ENCODE data around the gene RSKR.

Gene RSKR

GRCh38 chr17:28622186-28622585 is 8.2 kb upstream of the RSKR start:
- no peaks in the 10 kb centered on the region for H3F3A ChIP-seq (ENCODE audit: insufficient read depth)
- peaks cover 50% of the 10 kb centered on the region for H3K36me3 ChIP-seq (ENCODE audit: low read length)
- H3K4me3 ChIP-seq (ENCODE audit: insufficient read depth, low read length, poor library complexity, severe bottlenecking), result no peak overlapping the region
- H3K9me3 ChIP-seq (ENCODE audit: insufficient read depth, low read length), result no peaks in the 10 kb centered on the region
- TF ChIP-seq CTCF (IDR thresholded peaks at IDR 0.05; ENCODE audit: insufficient read depth, low read length, poor library complexity, severe bottlenecking), result no peak
- TF ChIP-seq EZH2phosphoT487 (conservative IDR thresholded peaks at IDR 0.05; ENCODE audit: low read length), result no peak
- H2AFZ ChIP-seq (ENCODE audit: low read depth, low read length, severe bottlenecking), result no peak overlapping the region
- H3K9ac ChIP-seq (ENCODE audit: low read length), result no peak overlapping the region
- H3K9me2 ChIP-seq (replicated peaks; ENCODE audit: insufficient read depth, low read length), result no peaks in the 10 kb centered on the region
- H4K20me1 ChIP-seq (ENCODE audit: low read depth, low read length), result no peaks in the 10 kb centered on the region
- H3K79me2 ChIP-seq (ENCODE audit: insufficient read depth, low read length), result no peaks in the 10 kb centered on the region; the same call in 1 of the 2 replicates
- H3K4me2 ChIP-seq (ENCODE audit: low read depth, low read length, poor library complexity, severe bottlenecking), result no peak overlapping the region
- H3K27ac ChIP-seq (ENCODE audit: low read depth, low read length), result no peak overlapping the region
- no peaks in the 10 kb centered on the region for H3K27me3 ChIP-seq (ENCODE audit: low read length)

- Histone ChIP-seq H3K4me2 (ENCODE audit: low read depth, low read length, poor library complexity, severe bottlenecking) (no peak overlapping the region), H3K9ac (ENCODE audit: low read length) (no peak overlapping the region), H2AFZ (ENCODE audit: low read depth, low read length, severe bottlenecking) (no peak overlapping the region), H3K9me3 (ENCODE audit: insufficient read depth, low read length) (no peaks in the 10 kb centered on the region), H3K27ac (ENCODE audit: low read depth, low read length) (no peak overlapping the region), H3K79me2 (ENCODE audit: insufficient read depth, low read length) (no peaks in the 10 kb centered on the region; the same call in 1 of the 2 replicates), H3K9me2 (replicated peaks; ENCODE audit: insufficient read depth, low read length) (no peaks in the 10 kb centered on the region), H3K36me3 (ENCODE audit: low read length) (peaks cover 60% of the 10 kb centered on the region), H3F3A (ENCODE audit: insufficient read depth) (no peaks in the 10 kb centered on the region), H3K27me3 (ENCODE audit: low read length) (no peaks in the 10 kb centered on the region), H3K4me3 (ENCODE audit: insufficient read depth, low read length, poor library complexity, severe bottlenecking) (no peak overlapping the region), H4K20me1 (ENCODE audit: low read depth, low read length) (no peaks in the 10 kb centered on the region)
- no peak for TF ChIP-seq EZH2phosphoT487 (conservative IDR thresholded peaks at IDR 0.05; ENCODE audit: low read length)
- TF ChIP-seq CTCF (IDR thresholded peaks at IDR 0.05; ENCODE audit: insufficient read depth, low read length, poor library complexity, severe bottlenecking), result no peak
Observed at GRCh38 chr17:28620010-28620409, 6.0 kb upstream of the RSKR start.

- peaks cover 63% of the 10 kb centered on the region for H3K36me3 ChIP-seq (ENCODE audit: low read length)
- no peaks in the 10 kb centered on the region for H3K9me2 ChIP-seq (replicated peaks; ENCODE audit: insufficient read depth, low read length)
- H3F3A ChIP-seq (ENCODE audit: insufficient read depth), result no peaks in the 10 kb centered on the region
- H3K4me3 ChIP-seq (ENCODE audit: insufficient read depth, low read length, poor library complexity, severe bottlenecking), result no peak overlapping the region
- no peak for TF ChIP-seq EZH2phosphoT487 (conservative IDR thresholded peaks at IDR 0.05; ENCODE audit: low read length)
- TF ChIP-seq CTCF (IDR thresholded peaks at IDR 0.05; ENCODE audit: insufficient read depth, low read length, poor library complexity, severe bottlenecking), result no peak
- no peak overlapping the region for H2AFZ ChIP-seq (ENCODE audit: low read depth, low read length, severe bottlenecking)
- no peaks in the 10 kb centered on the region for H3K27me3 ChIP-seq (ENCODE audit: low read length)
- H3K9me3 ChIP-seq (ENCODE audit: insufficient read depth, low read length), result no peaks in the 10 kb centered on the region
- H3K79me2 ChIP-seq (ENCODE audit: insufficient read depth, low read length), result no peaks in the 10 kb centered on the region
- no peak overlapping the region for H3K27ac ChIP-seq (ENCODE audit: low read depth, low read length)
- H3K4me2 ChIP-seq (ENCODE audit: low read depth, low read length, poor library complexity, severe bottlenecking), result no peak overlapping the region
- no peak overlapping the region for H3K9ac ChIP-seq (ENCODE audit: low read length)
- no peaks in the 10 kb centered on the region for H4K20me1 ChIP-seq (ENCODE audit: low read depth, low read length)
Observed at GRCh38 chr17:28618464-28618863, 4.5 kb upstream of the RSKR start.
